ENCODE data around the gene TTC16.

DNA sequence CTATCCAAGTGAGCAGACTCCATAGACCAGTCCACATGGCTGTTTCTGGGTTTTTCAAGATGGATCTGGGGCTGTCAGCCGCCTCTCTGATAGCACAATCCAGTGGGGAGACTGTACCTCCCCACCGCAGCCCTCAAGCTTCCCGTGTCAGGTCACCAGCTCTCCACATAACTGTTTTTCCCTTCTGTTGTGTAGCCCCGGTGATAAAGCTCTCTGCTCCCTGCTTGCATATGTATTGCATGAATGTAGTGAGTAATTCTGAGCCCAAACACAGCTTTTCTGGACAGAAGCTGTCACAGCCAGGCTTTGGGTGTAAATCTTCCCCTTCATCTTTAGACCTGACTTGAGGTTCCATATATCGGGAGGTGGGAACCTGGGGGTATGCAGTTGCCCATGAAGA is 32.2 kb upstream of the TTC16 start:
- TF ChIP-seq GATA2 (IDR thresholded peaks at IDR 0.05; ENCODE audit: low read depth, low read length) (no peak), GATA3 (IDR thresholded peaks at IDR 0.05; ENCODE audit: low read depth, low read length) (no peak)
